BE2C (cell line): Measurements from ENCODE around the gene PGF.

Source experiments
- DNase-seq: peaks from one replicate; pipeline ENCODE4 v3.0.0-alpha.2; 2020
- H3K27me3 ChIP-seq: fragments of 250-450 bp; sonication (Bioruptor Pico); 2 replicates; pipeline ENCODE4 v1.5.1; 2020; ENCODE audit warnings: mild to moderate bottlenecking
- H3K36me3 ChIP-seq: fragments of 250-450 bp; sonication (Bioruptor Pico); 2 replicates; pipeline ENCODE4 v1.5.1; 2020; ENCODE audit warnings: mild to moderate bottlenecking
- H3K4me1 ChIP-seq: fragments of 250-450 bp; sonication (Bioruptor Pico); 2 replicates; pipeline ENCODE4 v1.5.1; 2020
- H3K4me3 ChIP-seq: 2 replicates; pipeline ENCODE4 v1.5.1; 2011; ENCODE audit warnings: low read depth, low read length
- H3K9me3 ChIP-seq: fragments of 250-450 bp; sonication (Bioruptor Pico); 2 replicates; pipeline ENCODE4 v1.5.1; 2020
- TF ChIP-seq, protein P1 (sequence below): IDR thresholded peaks from 2 replicates; pipeline ENCODE4 v1.5.1; 2012; ENCODE audit warnings: mild to moderate bottlenecking, low read depth, low read length

Gene PGF

DNA sequence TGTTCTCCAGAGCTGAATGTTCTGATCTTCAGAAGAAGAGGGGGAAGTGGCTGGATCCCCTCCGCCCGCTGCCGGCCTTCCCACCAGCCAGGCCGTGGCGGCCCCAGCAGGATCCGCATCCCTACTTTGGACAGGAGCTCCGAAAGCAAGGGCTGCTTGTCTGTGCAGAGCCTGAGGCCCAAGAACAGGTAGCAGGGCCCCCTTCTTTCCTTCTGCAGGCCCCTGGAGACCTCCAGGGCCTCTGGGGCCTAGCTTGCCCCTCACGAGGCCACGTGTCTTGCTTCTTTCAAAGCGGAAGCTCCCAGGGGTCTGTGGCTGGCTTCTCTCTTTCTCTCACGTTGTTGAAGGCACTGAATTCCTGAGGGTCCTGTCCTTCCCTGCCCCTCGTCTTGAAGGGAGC lies 13.2 kb downstream of the PGF start:
- DNase-seq, result no peak
- Histone ChIP-seq H3K36me3 (no peaks in the 10 kb centered on the region), H3K27me3 (no peaks in the 10 kb centered on the region), H3K4me1 (peaks cover 12% of the 10 kb centered on the region), H3K9me3 (no peaks in the 10 kb centered on the region), H3K4me3 (no peak overlapping the region)
- TF ChIP-seq, protein P1, sequence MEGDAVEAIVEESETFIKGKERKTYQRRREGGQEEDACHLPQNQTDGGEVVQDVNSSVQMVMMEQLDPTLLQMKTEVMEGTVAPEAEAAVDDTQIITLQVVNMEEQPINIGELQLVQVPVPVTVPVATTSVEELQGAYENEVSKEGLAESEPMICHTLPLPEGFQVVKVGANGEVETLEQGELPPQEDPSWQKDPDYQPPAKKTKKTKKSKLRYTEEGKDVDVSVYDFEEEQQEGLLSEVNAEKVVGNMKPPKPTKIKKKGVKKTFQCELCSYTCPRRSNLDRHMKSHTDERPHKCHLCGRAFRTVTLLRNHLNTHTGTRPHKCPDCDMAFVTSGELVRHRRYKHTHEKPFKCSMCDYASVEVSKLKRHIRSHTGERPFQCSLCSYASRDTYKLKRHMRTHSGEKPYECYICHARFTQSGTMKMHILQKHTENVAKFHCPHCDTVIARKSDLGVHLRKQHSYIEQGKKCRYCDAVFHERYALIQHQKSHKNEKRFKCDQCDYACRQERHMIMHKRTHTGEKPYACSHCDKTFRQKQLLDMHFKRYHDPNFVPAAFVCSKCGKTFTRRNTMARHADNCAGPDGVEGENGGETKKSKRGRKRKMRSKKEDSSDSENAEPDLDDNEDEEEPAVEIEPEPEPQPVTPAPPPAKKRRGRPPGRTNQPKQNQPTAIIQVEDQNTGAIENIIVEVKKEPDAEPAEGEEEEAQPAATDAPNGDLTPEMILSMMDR, result no peak

DNA sequence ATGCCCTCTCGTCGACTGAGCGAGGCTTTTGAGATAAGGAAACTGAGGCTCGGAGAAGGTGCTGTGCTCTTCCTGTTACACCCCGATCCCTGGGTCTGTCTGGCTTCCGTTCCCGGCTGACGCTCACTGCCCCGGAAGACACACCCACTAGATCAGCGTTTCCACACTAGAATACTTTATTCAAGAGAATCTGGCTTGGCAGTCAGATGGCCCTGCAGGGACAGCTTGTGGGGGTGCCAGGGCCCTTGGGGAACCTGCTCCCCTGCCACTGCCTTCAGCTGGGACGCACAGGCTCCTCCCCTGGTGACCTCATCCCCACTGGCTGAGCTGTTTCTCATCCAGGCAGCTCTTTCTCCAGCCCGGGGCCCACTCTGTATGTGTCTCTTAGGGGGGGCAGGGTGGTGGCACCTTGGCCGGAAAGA lies 13.7 kb downstream of the PGF start:
- Histone ChIP-seq H3K4me3 (no peak overlapping the region), H3K4me1 (peaks cover 10% of the 10 kb centered on the region)

DNA sequence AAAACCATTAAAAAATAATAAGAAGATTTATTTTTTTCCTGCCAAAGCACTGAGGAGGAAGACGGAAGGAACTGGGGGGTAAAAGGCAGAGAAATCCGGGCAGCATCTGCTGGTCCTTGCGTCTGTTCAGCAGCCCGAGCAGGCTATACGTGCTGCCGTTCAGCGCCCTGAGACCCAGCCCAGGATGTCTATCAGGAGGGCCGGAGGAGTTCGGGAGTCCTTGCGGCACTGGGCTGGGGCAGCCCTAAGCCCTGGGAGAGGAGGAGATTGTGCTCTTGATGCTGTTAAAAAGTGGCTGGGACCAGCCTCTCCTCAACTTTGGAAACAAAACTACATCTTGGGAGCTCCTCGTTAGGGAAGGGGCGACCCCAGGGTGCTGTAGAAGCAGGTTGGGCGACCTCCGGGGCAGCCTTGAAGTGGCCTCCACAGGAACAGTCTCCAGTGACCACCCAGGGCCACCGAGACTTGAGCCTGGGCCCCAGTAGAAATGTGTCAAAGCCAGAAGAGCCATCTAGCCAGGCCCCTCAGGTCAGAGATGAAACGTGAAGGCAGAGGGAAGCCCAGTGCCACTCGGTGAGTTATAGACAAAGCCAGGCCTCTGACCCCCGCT lies 14.3 kb downstream of the PGF start:
- TF ChIP-seq, protein P1, result no peak

More for the DNA sequence above, 13.7 kb downstream of the PGF start:
- DNase-seq, result no peak
- TF ChIP-seq, protein P1, result no peak
- Histone ChIP-seq H3K9me3 (no peaks in the 10 kb centered on the region), H3K27me3 (no peaks in the 10 kb centered on the region), H3K36me3 (no peaks in the 10 kb centered on the region)

DNA sequence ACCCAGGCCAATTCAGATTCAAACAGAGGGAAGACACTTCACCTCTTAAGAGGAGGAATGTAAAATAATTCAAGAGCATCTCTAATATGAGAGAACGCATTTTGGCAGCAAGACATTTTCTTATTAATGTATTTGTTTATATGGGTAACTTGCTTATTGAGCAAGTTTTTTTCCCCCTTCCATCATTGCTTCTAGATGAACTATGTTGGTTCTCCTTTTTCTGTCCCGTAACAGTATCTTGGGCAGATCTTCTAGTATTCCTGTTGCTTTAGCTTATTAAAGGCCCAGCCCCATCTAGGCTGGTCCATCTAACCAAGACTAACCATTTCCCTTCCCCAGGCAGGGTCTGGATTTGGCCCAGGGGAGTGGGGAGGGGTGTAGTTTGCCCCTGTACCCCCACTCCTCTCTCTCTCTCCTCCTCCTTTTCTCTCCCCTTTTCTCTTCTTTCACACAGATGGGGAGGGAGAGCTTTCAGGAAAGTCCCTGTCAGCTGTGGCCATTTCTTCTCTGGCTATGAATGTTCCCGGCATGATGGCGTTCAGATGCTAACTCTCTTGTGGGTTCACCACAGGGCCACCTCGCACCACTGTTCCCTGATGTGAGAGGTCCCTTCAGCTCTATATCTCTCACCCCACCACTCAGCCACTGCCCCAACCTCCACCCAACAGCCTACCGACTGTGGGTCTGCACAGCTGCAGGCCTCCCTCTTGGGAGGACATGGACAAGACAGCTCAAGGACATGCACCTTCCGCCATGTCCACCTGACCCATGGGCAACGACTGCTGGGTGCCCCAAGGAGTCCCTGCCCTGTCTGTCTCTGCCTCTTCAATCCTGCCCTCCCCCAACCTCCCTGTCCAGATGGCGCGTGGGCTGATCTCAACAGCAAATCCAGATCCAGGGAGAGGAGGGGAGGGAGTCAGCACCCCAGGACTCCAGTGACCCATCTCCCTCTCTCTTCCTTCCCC lies 16.6 kb downstream of the PGF start:
- TF ChIP-seq, protein P1, result no peak
- Histone ChIP-seq H3K36me3 (no peaks in the 10 kb centered on the region), H3K27me3 (no peaks in the 10 kb centered on the region), H3K9me3 (no peaks in the 10 kb centered on the region), H3K4me3 (no peak overlapping the region), H3K4me1 (peaks cover 7% of the 10 kb centered on the region; the same call in 1 of the 2 replicates)
- no peak for DNase-seq

More for the DNA sequence above, 14.3 kb downstream of the PGF start:
- Histone ChIP-seq H3K4me3 (no peak overlapping the region), H3K4me1 (peaks cover 7% of the 10 kb centered on the region; the same call in 1 of the 2 replicates), H3K9me3 (no peaks in the 10 kb centered on the region), H3K27me3 (no peaks in the 10 kb centered on the region), H3K36me3 (no peaks in the 10 kb centered on the region)
- no peak for DNase-seq

DNA sequence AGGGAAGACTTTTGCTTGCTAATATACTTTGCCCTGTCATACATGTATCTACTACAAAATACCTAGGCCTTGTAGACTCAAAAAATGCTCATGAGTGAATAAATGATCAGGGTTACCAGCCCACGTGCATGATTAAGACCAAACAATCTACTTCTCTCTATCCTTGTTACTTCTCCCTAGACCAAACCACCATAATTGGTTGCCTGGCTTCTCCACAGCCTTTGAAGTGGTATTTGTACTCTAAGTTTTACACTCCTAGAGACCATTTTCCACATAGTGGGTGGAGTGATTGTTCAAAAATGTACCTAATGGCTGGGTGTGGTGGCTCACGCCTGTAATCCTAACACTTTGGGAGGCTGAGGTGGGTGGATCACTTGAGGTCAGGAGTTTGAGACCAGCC lies 18.2 kb downstream of the PGF start:
- no peaks in the 10 kb centered on the region for H3K9me3 ChIP-seq
- no peaks in the 10 kb centered on the region for H3K27me3 ChIP-seq
- peaks cover 7% of the 10 kb centered on the region; the same call in 1 of the 2 replicates for H3K4me1 ChIP-seq
- TF ChIP-seq, protein P1, result no peak
- H3K4me3 ChIP-seq, result no peak overlapping the region
- no peak for DNase-seq
- no peaks in the 10 kb centered on the region for H3K36me3 ChIP-seq
